Panc1 (cell line): ENCODE results near the gene USP15. TPM values are rescaled to one million over a fixed set of nuclear protein-coding genes. Genes with fewer than 3 reads are reported as not detected.

ENCODE experiments used
- ATAC-seq: fragments of 200-7000 bp; cut with Tn5 transposase; 2 replicates; pipeline ENCODE4 v1.9.1; 2020; ENCODE audit warnings: mild to moderate bottlenecking, moderate library complexity
- BruUV-seq: library from RNA; stranded (reverse); fragments of 400-500 nt; replicated peaks from 2 replicates; lab custom pipeline; 2021; lab: Mats Ljungman, UMichigan
- CTCF ChIA-PET: fragments of 300-600 bp; sonication (Branson Sonifier 250); formaldehyde crosslinking; loops from one replicate; lab custom pipeline; 2022; ENCODE audit warnings: antibody characterized with exemption; lab: Charles Lee
- POLR2A ChIA-PET: fragments of 300-600 bp; sonication (Branson Sonifier 250); formaldehyde crosslinking; loops from one replicate; lab custom pipeline; 2022; ENCODE audit warnings: antibody characterized with exemption; lab: Charles Lee
- DNase-seq: peaks from one replicate; pipeline ENCODE4 v3.0.0-alpha.2; 2010; ENCODE audit warnings: low read depth, low spot score
- H3K27ac ChIP-seq: 2 replicates; pipeline ENCODE4 v1.5.1; 2011; ENCODE audit warnings: mild to moderate bottlenecking, low read length, inconsistent platforms
- H3K27me3 ChIP-seq: fragments of 200-500 bp; sonication (Bioruptor generic); 2 replicates; pipeline ENCODE4 v1.6.0; 2014; ENCODE audit warnings: low read length, inconsistent platforms; ENCODE audit not compliant: control insufficient read depth, insufficient read depth
- H3K36me3 ChIP-seq: fragments of 200-500 bp; sonication (Bioruptor generic); 2 replicates; pipeline ENCODE4 v1.5.1; 2014; ENCODE audit warnings: inconsistent platforms, mild to moderate bottlenecking, low read length, moderate library complexity; ENCODE audit not compliant: control insufficient read depth, insufficient read depth
- H3K4me1 ChIP-seq: 2 replicates; pipeline ENCODE4 v1.5.1; 2011; ENCODE audit warnings: inconsistent platforms, mild to moderate bottlenecking, low read length, moderate library complexity; ENCODE audit not compliant: control insufficient read depth, insufficient read depth
- H3K4me3 ChIP-seq, 2 experiments: 2 replicates each; pipeline ENCODE4 v1.5.1; 2011 to 2012; ENCODE audit warnings: low read depth in 2 of 2, low read length in 2 of 2, mild to moderate bottlenecking in 2 of 2, inconsistent platforms in 1 of 2, moderate library complexity in 1 of 2
- H3K9me3 ChIP-seq: fragments of 200-500 bp; sonication (Bioruptor generic); 2 replicates; pipeline ENCODE4 v1.5.1; 2014; ENCODE audit warnings: low read depth, mild to moderate bottlenecking, inconsistent platforms, low read length, moderate library complexity; ENCODE audit not compliant: control insufficient read depth, insufficient read depth
- POLR2AphosphoS5 ChIP-seq: IDR thresholded peaks from 2 replicates; pipeline ENCODE4 v1.6.1; 2012; ENCODE audit warnings: mild to moderate bottlenecking, low read depth, low read length, moderate library complexity
- SIN3A ChIP-seq: IDR thresholded peaks from 2 replicates; pipeline ENCODE4 v1.6.1; 2012; ENCODE audit warnings: low read depth, mild to moderate bottlenecking, low read length, moderate library complexity, borderline replicate concordance; ENCODE audit not compliant: insufficient read depth
- TCF7L2 ChIP-seq: IDR thresholded peaks from 2 replicates; pipeline ENCODE4 v1.6.1; 2011; ENCODE audit warnings: mild to moderate bottlenecking, low read depth, low read length, inconsistent platforms
- in situ Hi-C: cut with HindIII; loops from 2 replicates; pipeline ENCODE4 v1.10.0; 2016; ENCODE audit warnings: low sequenced_read_pairs, low pct_unique_long_range_greater_than_20kb
- intact Hi-C: fragments of 100-400 bp; cut with micrococcal nuclease; formaldehyde crosslinking; loops from one replicate; pipeline ENCODE4 v1.10.0; 2022; ENCODE audit not compliant: unreplicated experiment
- total RNA-seq: library from RNA; stranded (reverse); gene quantifications from one replicate; pipeline ENCODE4 v1.2.1, GENCODE V29; 2021; ENCODE audit not compliant: unreplicated experiment
- TF ChIP-seq, protein P1 (sequence below): fragments of 450-650 bp; IDR thresholded peaks from 2 replicates; pipeline ENCODE4 v1.5.1; 2017; ENCODE audit warnings: mild to moderate bottlenecking
- TF ChIP-seq, protein P2 (sequence below), 2 experiments: IDR thresholded peaks; 2 replicates each; pipeline ENCODE4 v1.6.1; 2011 to 2012; ENCODE audit warnings: low read depth in 2 of 2, control low read depth in 1 of 2, low read length in 1 of 2, mild to moderate bottlenecking in 1 of 2, moderate library complexity in 1 of 2; ENCODE audit not compliant: insufficient read depth in 1 of 2

Gene USP15
- total RNA-seq, 1 experiment from 2014 or later, result 35.4 TPM

DNA sequence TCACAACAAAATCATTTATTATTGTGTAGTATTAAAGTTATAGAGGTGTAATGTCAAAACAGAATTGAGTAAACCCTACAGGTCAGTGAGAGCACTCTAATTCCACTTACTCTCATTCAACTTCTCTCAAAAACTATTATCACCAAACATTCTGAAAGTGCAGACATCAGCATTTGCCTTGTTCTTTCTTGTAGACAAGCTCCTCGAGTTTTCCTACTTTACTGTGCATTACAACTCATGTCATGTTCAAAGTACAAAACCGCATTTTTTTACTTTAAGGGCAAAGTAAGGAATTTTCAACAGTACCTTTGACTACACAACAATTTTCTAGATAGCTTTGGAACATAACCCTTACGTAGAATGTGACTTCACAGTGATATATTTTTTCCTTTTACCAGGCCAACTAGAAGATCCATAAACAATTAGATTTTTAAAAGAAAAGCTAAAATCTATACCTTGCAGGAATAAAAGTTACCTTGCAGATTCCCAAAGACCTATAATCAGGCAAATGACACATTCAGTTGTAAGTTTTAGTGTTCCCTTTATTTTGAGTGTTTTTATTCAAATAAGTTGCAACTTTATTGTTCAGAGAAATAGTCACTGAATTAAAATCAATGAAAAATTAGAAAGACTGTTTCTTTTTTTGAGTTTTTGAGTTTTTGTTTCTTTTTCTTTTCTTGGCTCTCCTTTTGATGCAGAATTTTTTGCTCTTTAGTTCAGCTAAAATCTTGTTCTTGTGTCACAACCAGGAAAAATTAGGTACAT, 12.7 kb upstream of the USP15 start:
- TF ChIP-seq SIN3A (no peak), POLR2AphosphoS5 (no peak), TCF7L2 (no peak)
- TF ChIP-seq, protein P1, sequence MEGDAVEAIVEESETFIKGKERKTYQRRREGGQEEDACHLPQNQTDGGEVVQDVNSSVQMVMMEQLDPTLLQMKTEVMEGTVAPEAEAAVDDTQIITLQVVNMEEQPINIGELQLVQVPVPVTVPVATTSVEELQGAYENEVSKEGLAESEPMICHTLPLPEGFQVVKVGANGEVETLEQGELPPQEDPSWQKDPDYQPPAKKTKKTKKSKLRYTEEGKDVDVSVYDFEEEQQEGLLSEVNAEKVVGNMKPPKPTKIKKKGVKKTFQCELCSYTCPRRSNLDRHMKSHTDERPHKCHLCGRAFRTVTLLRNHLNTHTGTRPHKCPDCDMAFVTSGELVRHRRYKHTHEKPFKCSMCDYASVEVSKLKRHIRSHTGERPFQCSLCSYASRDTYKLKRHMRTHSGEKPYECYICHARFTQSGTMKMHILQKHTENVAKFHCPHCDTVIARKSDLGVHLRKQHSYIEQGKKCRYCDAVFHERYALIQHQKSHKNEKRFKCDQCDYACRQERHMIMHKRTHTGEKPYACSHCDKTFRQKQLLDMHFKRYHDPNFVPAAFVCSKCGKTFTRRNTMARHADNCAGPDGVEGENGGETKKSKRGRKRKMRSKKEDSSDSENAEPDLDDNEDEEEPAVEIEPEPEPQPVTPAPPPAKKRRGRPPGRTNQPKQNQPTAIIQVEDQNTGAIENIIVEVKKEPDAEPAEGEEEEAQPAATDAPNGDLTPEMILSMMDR, result no peak
- TF ChIP-seq, protein P2, sequence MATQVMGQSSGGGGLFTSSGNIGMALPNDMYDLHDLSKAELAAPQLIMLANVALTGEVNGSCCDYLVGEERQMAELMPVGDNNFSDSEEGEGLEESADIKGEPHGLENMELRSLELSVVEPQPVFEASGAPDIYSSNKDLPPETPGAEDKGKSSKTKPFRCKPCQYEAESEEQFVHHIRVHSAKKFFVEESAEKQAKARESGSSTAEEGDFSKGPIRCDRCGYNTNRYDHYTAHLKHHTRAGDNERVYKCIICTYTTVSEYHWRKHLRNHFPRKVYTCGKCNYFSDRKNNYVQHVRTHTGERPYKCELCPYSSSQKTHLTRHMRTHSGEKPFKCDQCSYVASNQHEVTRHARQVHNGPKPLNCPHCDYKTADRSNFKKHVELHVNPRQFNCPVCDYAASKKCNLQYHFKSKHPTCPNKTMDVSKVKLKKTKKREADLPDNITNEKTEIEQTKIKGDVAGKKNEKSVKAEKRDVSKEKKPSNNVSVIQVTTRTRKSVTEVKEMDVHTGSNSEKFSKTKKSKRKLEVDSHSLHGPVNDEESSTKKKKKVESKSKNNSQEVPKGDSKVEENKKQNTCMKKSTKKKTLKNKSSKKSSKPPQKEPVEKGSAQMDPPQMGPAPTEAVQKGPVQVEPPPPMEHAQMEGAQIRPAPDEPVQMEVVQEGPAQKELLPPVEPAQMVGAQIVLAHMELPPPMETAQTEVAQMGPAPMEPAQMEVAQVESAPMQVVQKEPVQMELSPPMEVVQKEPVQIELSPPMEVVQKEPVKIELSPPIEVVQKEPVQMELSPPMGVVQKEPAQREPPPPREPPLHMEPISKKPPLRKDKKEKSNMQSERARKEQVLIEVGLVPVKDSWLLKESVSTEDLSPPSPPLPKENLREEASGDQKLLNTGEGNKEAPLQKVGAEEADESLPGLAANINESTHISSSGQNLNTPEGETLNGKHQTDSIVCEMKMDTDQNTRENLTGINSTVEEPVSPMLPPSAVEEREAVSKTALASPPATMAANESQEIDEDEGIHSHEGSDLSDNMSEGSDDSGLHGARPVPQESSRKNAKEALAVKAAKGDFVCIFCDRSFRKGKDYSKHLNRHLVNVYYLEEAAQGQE (IDR thresholded peaks at IDR 0.05; ENCODE audit: insufficient read depth in 1 of 2, low read depth in 2 of 2, low read length in 1 of 2), result no peak
- DNase-seq, result no peak
- no peaks in the 10 kb centered on the region; the same call in 1 of the 2 replicates for H3K27me3 ChIP-seq
- no peak for ATAC-seq
- H3K27ac ChIP-seq, result no peak overlapping the region
- BruUV-seq, result no TSS peak
- no peak overlapping the region for H3K4me3 ChIP-seq
- H3K4me1 ChIP-seq, result no peaks in the 10 kb centered on the region
- POLR2A ChIA-PET, result no interaction called here
- H3K9me3 ChIP-seq, result no peaks in the 10 kb centered on the region
- intact Hi-C loops, result no loop called here
- no peaks in the 10 kb centered on the region for H3K36me3 ChIP-seq
- CTCF ChIA-PET, result interaction anchor here (0.6 kb wide), 1 partner anchor 37 kb away, joined by 4 read pairs; no protein-coding TSS in a partner anchor
- in situ Hi-C loops, result no loop called here

DNA sequence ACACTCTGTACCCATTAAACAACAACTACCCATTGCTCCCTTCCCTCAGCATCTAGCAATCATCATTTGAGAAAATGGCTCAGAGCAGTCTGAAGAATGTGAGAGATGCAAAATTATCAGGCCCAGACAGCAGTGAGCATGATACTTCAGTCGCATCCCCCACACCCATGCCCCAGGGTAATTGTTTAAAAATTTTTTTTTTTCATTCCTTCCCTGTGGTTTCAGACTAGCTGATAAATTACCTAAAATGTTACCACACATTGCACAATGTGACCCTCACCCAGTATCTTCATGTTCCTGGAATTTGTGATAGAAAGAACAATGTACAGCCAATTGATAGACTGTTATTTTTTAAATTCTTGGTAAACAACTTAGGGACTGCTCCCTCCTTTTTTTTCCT, 11.3 kb upstream of the USP15 start:
- Histone ChIP-seq H3K27ac (no peak overlapping the region), H3K27me3 (no peaks in the 10 kb centered on the region), H3K36me3 (no peaks in the 10 kb centered on the region), H3K4me1 (no peaks in the 10 kb centered on the region), H3K9me3 (no peaks in the 10 kb centered on the region), H3K4me3 (no peak overlapping the region)
- ChIA-PET CTCF (no interaction called here), POLR2A (interaction anchor here (0.7 kb wide), 1 partner anchor 1034 kb away, joined by 3 read pairs; no protein-coding TSS in a partner anchor)
- no peak for ATAC-seq
- BruUV-seq, result no TSS peak
- in situ Hi-C loops (no loop called here), intact Hi-C loops (no loop called here)
- TF ChIP-seq SIN3A, result no peak
- TF ChIP-seq, protein P2 (IDR thresholded peaks at IDR 0.05; ENCODE audit: insufficient read depth in 1 of 2, low read depth in 2 of 2, low read length in 1 of 2), result no peak
- TF ChIP-seq POLR2AphosphoS5, result no peak
- TF ChIP-seq, protein P1, result no peak
- no peak for TF ChIP-seq TCF7L2
- no peak for DNase-seq
